GM12892 (cell line): ENCODE data around the gene TMEM109.
"Not testable (repeated sequence)": the region's sequence is repeated elsewhere in the genome, so short reads cannot be mapped to it uniquely, and the experiment has no call there.

Source experiments
- POLR2A ChIP-seq: IDR thresholded peaks from 2 replicates; pipeline ENCODE4 v1.6.1; 2011; ENCODE audit warnings: low read depth, low read length, control low read depth
- POLR2AphosphoS5 ChIP-seq: IDR thresholded peaks from 2 replicates; pipeline ENCODE4 v1.6.1; 2011; ENCODE audit warnings: low read depth, low read length, control low read depth

DNA sequence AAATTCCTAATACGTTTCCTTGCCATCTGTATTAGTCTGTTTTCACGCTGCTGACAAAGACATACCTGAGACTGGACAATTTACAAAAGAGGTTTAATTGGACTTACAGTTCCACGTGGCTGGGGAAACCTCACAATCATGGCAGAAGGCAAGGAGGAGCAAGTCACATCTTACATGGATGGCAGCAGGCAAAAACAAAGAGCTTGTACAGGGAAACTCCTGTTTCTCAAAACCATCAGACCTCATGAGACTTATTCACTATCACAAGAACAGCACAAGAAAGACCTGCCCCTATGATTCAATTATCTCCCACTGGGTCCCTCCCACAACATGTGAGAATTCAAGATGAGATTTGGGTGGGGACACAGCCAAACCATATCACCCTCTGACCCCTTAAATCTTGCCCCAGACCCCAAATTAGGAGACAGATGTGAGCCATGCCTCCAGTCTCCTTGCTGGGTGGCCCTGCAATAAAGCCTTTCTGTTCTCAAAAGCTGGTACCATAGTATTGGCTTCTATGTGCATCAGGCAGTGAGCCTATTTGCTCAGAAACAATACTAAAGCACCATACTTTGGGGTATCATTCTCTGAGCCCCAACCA, 4.2 kb upstream of the TMEM109 start:
- TF ChIP-seq POLR2AphosphoS5, POLR2A: not testable (repeated sequence)
